Fibroblast of villous mesenchyme (primary cell): Measurements from ENCODE around the gene WNT9A. TPM values are rescaled to one million over a fixed set of nuclear protein-coding genes. Genes with fewer than 3 reads are reported as not detected.
"Not testable (repeated sequence)": the region's sequence is repeated elsewhere in the genome, so short reads cannot be mapped to it uniquely, and the experiment has no call there.

Source experiments
- DNase-seq: peaks from one replicate; pipeline ENCODE4 v3.0.0-alpha.2; 2010; ENCODE audit warnings: low read depth
- H3K4me3 ChIP-seq: 2 replicates; pipeline ENCODE4 v1.5.1; 2011; ENCODE audit warnings: low read depth, mild to moderate bottlenecking, low read length
- CTCF ChIP-seq: IDR thresholded peaks from 2 replicates; pipeline ENCODE4 v1.5.1; 2012; ENCODE audit warnings: low read depth, mild to moderate bottlenecking, low read length; ENCODE audit not compliant: insufficient read depth
- total RNA-seq: library from RNA; depleted of rRNA; stranded (reverse); fragments of >200 nt; gene quantifications from 2 replicates; pipeline ENCODE4 v1.2.3, GENCODE V29; 2012

Gene WNT9A
- total RNA-seq, 1 donor, result under 0.01 TPM

- DNase-seq, result no peak
- TF ChIP-seq CTCF, result no peak
- H3K4me3 ChIP-seq, result no peak overlapping the region
These were observed 33.7 kb downstream of the WNT9A start for GRCh38 chr1:227913764-227914721.

- H3K4me3 ChIP-seq, result no peak overlapping the region
- DNase-seq, result no peak
- no peak for TF ChIP-seq CTCF
These were observed 34.4 kb downstream of the WNT9A start for GRCh38 chr1:227913396-227913763.

- TF ChIP-seq CTCF, result no peak
- no peak for DNase-seq
- no peak overlapping the region for H3K4me3 ChIP-seq
These were observed 34.9 kb downstream of the WNT9A start for GRCh38 chr1:227912866-227913265.

- no peak overlapping the region for H3K4me3 ChIP-seq
- DNase-seq, result no peak
- TF ChIP-seq CTCF, result no peak
These were observed 36.4 kb downstream of the WNT9A start for GRCh38 chr1:227911376-227911775.

GRCh38 chr1:227910511-227911153 lies 37.1 kb downstream of the WNT9A start:
- no peak for TF ChIP-seq CTCF
- no peak overlapping the region for H3K4me3 ChIP-seq
- DNase-seq, result no peak

- not testable (repeated sequence) for DNase-seq
These were observed 37.8 kb downstream of the WNT9A start for GRCh38 chr1:227909923-227910328.

GRCh38 chr1:227909188-227909587 lies 38.5 kb downstream of the WNT9A start:
- no peak for TF ChIP-seq CTCF
- DNase-seq, result no peak
- H3K4me3 ChIP-seq, result no peak overlapping the region

More at GRCh38 chr1:227909923-227910328, 37.8 kb downstream of the WNT9A start:
- not testable (repeated sequence) for H3K4me3 ChIP-seq
